OCI-LY3 (cell line): ENCODE results near the gene KCTD3.

Experiments
- EZH2phosphoT487 ChIP-seq: fragments of 200-600 bp; shearing (Covaris generic); IDR thresholded peaks from 2 replicates; pipeline ENCODE4 v1.6.1; 2018; ENCODE audit warnings: antibody characterized with exemption, mixed run types, low read depth
- TF ChIP-seq, protein P1 (sequence below): fragments of 200-600, 300-600 bp; sonication (generic); IDR thresholded peaks from 2 replicates; pipeline ENCODE4 v1.5.1; 2014; ENCODE audit warnings: antibody characterized with exemption, low read length, low read depth

- TF ChIP-seq, protein P1, sequence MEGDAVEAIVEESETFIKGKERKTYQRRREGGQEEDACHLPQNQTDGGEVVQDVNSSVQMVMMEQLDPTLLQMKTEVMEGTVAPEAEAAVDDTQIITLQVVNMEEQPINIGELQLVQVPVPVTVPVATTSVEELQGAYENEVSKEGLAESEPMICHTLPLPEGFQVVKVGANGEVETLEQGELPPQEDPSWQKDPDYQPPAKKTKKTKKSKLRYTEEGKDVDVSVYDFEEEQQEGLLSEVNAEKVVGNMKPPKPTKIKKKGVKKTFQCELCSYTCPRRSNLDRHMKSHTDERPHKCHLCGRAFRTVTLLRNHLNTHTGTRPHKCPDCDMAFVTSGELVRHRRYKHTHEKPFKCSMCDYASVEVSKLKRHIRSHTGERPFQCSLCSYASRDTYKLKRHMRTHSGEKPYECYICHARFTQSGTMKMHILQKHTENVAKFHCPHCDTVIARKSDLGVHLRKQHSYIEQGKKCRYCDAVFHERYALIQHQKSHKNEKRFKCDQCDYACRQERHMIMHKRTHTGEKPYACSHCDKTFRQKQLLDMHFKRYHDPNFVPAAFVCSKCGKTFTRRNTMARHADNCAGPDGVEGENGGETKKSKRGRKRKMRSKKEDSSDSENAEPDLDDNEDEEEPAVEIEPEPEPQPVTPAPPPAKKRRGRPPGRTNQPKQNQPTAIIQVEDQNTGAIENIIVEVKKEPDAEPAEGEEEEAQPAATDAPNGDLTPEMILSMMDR = no peak
- no peak for TF ChIP-seq EZH2phosphoT487
These were observed 40.3 kb upstream of the KCTD3 start for GRCh38 chr1:215526846-215527151.
